ENCODE measurements around the gene SLIT3.

DNA sequence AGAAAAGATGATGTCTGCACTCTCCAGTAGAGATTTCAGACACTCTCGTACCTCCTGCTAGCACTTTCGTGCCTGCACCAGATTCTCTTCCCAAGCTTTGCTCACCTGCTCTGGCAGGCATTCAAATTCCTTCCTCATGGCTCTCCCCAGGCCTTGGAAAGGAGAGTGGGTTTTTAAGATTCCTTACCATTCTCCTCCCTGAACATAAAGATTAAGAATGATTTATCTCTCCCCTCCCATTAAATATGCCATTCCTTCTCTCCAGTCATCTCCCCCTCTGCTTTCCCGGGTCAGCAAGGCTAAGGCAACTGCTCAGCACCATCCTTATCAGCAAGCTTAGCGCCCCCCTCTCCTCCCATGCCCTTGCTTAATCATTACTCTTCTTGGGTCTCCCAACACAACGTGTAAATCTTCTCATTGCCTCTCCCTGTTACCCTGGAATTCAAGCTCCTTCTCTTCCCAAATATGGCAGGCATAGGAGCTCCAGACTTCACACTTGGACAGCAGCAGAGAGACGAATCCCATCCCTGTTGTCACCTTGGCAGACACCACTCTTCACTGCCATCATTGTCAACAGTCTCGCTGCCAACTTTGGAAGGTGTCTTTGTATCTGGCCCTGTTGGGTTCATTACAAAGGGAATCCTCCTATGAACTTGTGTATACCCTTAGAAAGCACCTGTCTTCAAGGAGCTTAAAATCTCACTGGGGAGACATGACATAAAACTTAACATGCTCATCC is 332.9 kb downstream of the SLIT3 start:
- TF ChIP-seq, protein P1, sequence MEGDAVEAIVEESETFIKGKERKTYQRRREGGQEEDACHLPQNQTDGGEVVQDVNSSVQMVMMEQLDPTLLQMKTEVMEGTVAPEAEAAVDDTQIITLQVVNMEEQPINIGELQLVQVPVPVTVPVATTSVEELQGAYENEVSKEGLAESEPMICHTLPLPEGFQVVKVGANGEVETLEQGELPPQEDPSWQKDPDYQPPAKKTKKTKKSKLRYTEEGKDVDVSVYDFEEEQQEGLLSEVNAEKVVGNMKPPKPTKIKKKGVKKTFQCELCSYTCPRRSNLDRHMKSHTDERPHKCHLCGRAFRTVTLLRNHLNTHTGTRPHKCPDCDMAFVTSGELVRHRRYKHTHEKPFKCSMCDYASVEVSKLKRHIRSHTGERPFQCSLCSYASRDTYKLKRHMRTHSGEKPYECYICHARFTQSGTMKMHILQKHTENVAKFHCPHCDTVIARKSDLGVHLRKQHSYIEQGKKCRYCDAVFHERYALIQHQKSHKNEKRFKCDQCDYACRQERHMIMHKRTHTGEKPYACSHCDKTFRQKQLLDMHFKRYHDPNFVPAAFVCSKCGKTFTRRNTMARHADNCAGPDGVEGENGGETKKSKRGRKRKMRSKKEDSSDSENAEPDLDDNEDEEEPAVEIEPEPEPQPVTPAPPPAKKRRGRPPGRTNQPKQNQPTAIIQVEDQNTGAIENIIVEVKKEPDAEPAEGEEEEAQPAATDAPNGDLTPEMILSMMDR (IDR thresholded peaks at IDR 0.05) = no peak
- no peak for TF ChIP-seq POLR2A (IDR thresholded peaks at IDR 0.05)

Measured in right lobe of liver (tissue), 4 donors.